ENCODE measurements around the gene KRTAP24-1. TPM values are rescaled to one million over a fixed set of nuclear protein-coding genes. Genes with fewer than 3 reads are reported as not detected.

KRTAP24-1 gene
- total and polyA plus RNA-seq, 9 of the 15 experiments (the other 6 are each of a cell fraction or from before 2014, with no cell fraction given), result not detected

DNA sequence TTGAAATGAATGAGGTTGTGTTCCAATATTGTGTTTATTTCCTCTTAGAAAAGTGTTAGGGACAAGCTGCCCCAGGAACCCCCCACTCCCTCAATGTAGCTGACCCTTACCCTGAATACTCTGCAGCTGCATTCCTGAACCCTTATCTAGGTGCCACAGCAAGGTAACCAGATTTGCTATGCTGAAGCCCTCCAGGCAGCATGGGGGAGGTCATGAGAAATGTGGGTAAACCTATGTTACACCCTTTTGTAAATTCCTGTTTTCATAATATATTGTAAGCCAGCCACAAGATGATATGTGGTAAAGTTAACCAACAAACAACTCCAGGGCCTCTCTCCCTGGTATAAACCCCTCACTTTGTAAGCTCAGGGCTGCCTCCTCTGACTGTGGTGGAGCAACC lies 39.1 kb downstream of the KRTAP24-1 start:
- POLR2A ChIA-PET, result interaction anchor here (0.6 kb wide), 1 partner anchor 486 kb away, joined by 3 read pairs; no protein-coding TSS in a partner anchor
- no peak overlapping the region for H3K27ac ChIP-seq (ENCODE audit: extremely low read depth, low read depth, low read length)
- no peaks in the 10 kb centered on the region for H3K36me3 ChIP-seq (ENCODE audit: control insufficient read depth, insufficient read depth, low read length)
- intact Hi-C loops (cut with micrococcal nuclease) (no loop called here), in situ Hi-C loops (cut with MboI) (no loop called here)
- no peaks in the 10 kb centered on the region for H4K20me1 ChIP-seq (replicated peaks; ENCODE audit: control insufficient read depth, insufficient read depth, low read length)
- H3K4me3 ChIP-seq, result no peak overlapping the region
- ATAC-seq, result no peak
- H3K9me1 ChIP-seq (ENCODE audit: control insufficient read depth, insufficient read depth, low read length), result no peaks in the 10 kb centered on the region
- no peak overlapping the region for H3K4me2 ChIP-seq (ENCODE audit: insufficient read depth, low read length)
- no TSS peak for BruUV-seq (replicated peaks)
- no peak overlapping the region for H2AFZ ChIP-seq (ENCODE audit: low read depth, low read length)
- no peak for DNase-seq (ENCODE audit: extremely low read depth in 1 of 4, low spot score in 3 of 4)
- H3K9ac ChIP-seq (ENCODE audit: insufficient read depth in 1 of 2, low read depth in 2 of 2, low read length in 2 of 2), result no peak overlapping the region
- no peaks in the 10 kb centered on the region for H3K4me1 ChIP-seq (replicated peaks in 1 of 2; ENCODE audit: control insufficient read depth in 2 of 2, insufficient read depth in 2 of 2, low read length in 2 of 2)
- no peaks in the 10 kb centered on the region for H3K27me3 ChIP-seq (ENCODE audit: control insufficient read depth in 2 of 2, insufficient read depth in 2 of 2, low read length in 2 of 2)
- no peaks in the 10 kb centered on the region for H3K9me3 ChIP-seq (replicated peaks; ENCODE audit: control insufficient read depth, insufficient read depth, low read depth, low read length)
- no peak for FAIRE-seq
- no peaks in the 10 kb centered on the region for H3K79me2 ChIP-seq (ENCODE audit: control insufficient read depth, insufficient read depth, low read length)
- CTCF ChIA-PET (ENCODE audit: low intra/inter-chr PET ratio), result no interaction called here
- TF ChIP-seq MCM5 (IDR thresholded peaks at IDR 0.05; ENCODE audit: low read depth), result no peak
- no peak for TF ChIP-seq ARHGAP35 (IDR thresholded peaks at IDR 0.05; ENCODE audit: partially characterized antibody)
- no peak for TF ChIP-seq PHB2 (IDR thresholded peaks at IDR 0.05; ENCODE audit: low read depth)
- TF ChIP-seq, protein P1, sequence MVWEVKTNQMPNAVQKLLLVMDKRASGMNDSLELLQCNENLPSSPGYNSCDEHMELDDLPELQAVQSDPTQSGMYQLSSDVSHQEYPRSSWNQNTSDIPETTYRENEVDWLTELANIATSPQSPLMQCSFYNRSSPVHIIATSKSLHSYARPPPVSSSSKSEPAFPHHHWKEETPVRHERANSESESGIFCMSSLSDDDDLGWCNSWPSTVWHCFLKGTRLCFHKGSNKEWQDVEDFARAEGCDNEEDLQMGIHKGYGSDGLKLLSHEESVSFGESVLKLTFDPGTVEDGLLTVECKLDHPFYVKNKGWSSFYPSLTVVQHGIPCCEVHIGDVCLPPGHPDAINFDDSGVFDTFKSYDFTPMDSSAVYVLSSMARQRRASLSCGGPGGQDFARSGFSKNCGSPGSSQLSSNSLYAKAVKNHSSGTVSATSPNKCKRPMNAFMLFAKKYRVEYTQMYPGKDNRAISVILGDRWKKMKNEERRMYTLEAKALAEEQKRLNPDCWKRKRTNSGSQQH (CRISPR knock-in tag; IDR thresholded peaks at IDR 0.05), result no peak
- no peak for TF ChIP-seq TCF7L2 (IDR thresholded peaks at IDR 0.05; ENCODE audit: low read depth, low read length)
- TF ChIP-seq SRF (CRISPR knock-in tag; IDR thresholded peaks at IDR 0.05), result no peak
- no peak for TF ChIP-seq HDAC8 (tag; IDR thresholded peaks at IDR 0.05)
- TF ChIP-seq EWSR1 (IDR thresholded peaks at IDR 0.05; ENCODE audit: borderline replicate concordance, low read depth, partially characterized antibody), result no peak
- TF ChIP-seq ZNF121 (CRISPR knock-in tag; conservative IDR thresholded peaks at IDR 0.05), result no peak
- TF ChIP-seq SIX5 (IDR thresholded peaks at IDR 0.05; ENCODE audit: borderline replicate concordance in 1 of 2, insufficient read depth in 1 of 2, low read depth in 1 of 2, low read length in 2 of 2), result no peak
- TF ChIP-seq PURB (CRISPR knock-in tag; IDR thresholded peaks at IDR 0.05; ENCODE audit: low read depth), result no peak
- no peak for TF ChIP-seq E2F8 (IDR thresholded peaks at IDR 0.05; ENCODE audit: low read depth, partially characterized antibody)
- TF ChIP-seq, protein P2, sequence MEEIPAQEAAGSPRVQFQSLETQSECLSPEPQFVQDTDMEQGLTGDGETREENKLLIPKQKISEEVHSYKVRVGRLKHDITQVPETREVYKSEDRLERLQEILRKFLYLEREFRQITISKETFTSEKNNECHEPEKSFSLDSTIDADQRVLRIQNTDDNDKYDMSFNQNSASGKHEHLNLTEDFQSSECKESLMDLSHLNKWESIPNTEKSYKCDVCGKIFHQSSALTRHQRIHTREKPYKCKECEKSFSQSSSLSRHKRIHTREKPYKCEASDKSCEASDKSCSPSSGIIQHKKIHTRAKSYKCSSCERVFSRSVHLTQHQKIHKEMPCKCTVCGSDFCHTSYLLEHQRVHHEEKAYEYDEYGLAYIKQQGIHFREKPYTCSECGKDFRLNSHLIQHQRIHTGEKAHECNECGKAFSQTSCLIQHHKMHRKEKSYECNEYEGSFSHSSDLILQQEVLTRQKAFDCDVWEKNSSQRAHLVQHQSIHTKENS (CRISPR knock-in tag; IDR thresholded peaks at IDR 0.05), result no peak
- no peak for TF ChIP-seq ZNF518B (CRISPR knock-in tag; IDR thresholded peaks at IDR 0.05)

Measured in K562 (cell line).